Mesenchymal stem cell (in vitro differentiated cells and primary cell): ENCODE results near the gene RUNX1.

Source experiments
- DNase-seq: peaks from one replicate; pipeline ENCODE4 v3.0.0-alpha.2; 2013
- H2AFZ ChIP-seq: one replicate; pipeline ENCODE4 v1.6.1; 2013; ENCODE audit warnings: low read depth, mild to moderate bottlenecking, control low read depth, inconsistent platforms, low read length, moderate library complexity
- H2AK5ac ChIP-seq: 2 replicates; pipeline ENCODE4 v1.6.1; 2013; ENCODE audit warnings: low read length, moderate library complexity, mild to moderate bottlenecking, inconsistent platforms; ENCODE audit not compliant: severe bottlenecking
- H2BK120ac ChIP-seq: one replicate; pipeline ENCODE4 v1.6.1; 2013; ENCODE audit warnings: low read depth, mild to moderate bottlenecking, inconsistent platforms, low read length, moderate library complexity
- H2BK12ac ChIP-seq, 2 experiments: one replicate each; pipeline ENCODE4 v1.6.1; 2013; ENCODE audit warnings: inconsistent platforms in 2 of 2, low read length in 2 of 2, mild to moderate bottlenecking in 2 of 2, moderate library complexity in 2 of 2, control low read depth in 1 of 2
- H2BK15ac ChIP-seq: one replicate; pipeline ENCODE4 v1.6.1; 2013; ENCODE audit warnings: mild to moderate bottlenecking, low read depth, inconsistent platforms; ENCODE audit not compliant: poor library complexity, severe bottlenecking
- H2BK5ac ChIP-seq: 2 replicates; pipeline ENCODE4 v1.6.1; 2013; ENCODE audit warnings: low read depth, mild to moderate bottlenecking, low read length, control low read depth, inconsistent platforms; ENCODE audit not compliant: poor library complexity, severe bottlenecking
- H3K14ac ChIP-seq, 2 experiments: one replicate each; pipeline ENCODE4 v1.6.1; 2013; ENCODE audit warnings: inconsistent platforms in 2 of 2, low read length in 2 of 2, control low read depth in 1 of 2, mild to moderate bottlenecking in 1 of 2, moderate library complexity in 1 of 2
- H3K18ac ChIP-seq, 2 experiments: one replicate each; pipeline ENCODE4 v1.6.1; 2013; ENCODE audit warnings: inconsistent platforms in 2 of 2, low read length in 2 of 2, control low read depth in 1 of 2, low read depth in 1 of 2, mild to moderate bottlenecking in 1 of 2
- H3K23ac ChIP-seq, 2 experiments: one replicate each; pipeline ENCODE4 v1.6.1; 2013; ENCODE audit warnings: inconsistent platforms in 2 of 2, low read length in 2 of 2, mild to moderate bottlenecking in 2 of 2, moderate library complexity in 2 of 2, control low read depth in 1 of 2
- H3K27ac ChIP-seq: 2 replicates; pipeline ENCODE4 v1.5.1; 2013; ENCODE audit warnings: mild to moderate bottlenecking, moderate library complexity, low read length, control low read depth, inconsistent platforms; ENCODE audit not compliant: poor library complexity, severe bottlenecking
- H3K27me3 ChIP-seq, 2 experiments: 2 replicates each; pipeline versions ENCODE4 v1.6.1 to v1.7.0; 2013; ENCODE audit warnings: low read length in 2 of 2, mild to moderate bottlenecking in 2 of 2, moderate library complexity in 2 of 2, control low read depth in 1 of 2, inconsistent platforms in 1 of 2; ENCODE audit not compliant: control insufficient read depth in 1 of 2, insufficient read depth in 1 of 2
- H3K36me3 ChIP-seq, 2 experiments: 2 replicates each; pipeline versions ENCODE4 v1.6.1 to v1.7.0; 2013; ENCODE audit warnings: low read length in 2 of 2, control low read depth in 1 of 2, inconsistent platforms in 1 of 2, low read depth in 1 of 2, mild to moderate bottlenecking in 1 of 2; ENCODE audit not compliant: insufficient read depth in 2 of 2, control insufficient read depth in 1 of 2
- H3K4ac ChIP-seq, 2 experiments: one replicate each; pipeline ENCODE4 v1.6.1; 2013; ENCODE audit warnings: inconsistent platforms in 2 of 2, low read length in 2 of 2, mild to moderate bottlenecking in 2 of 2, moderate library complexity in 2 of 2, control low read depth in 1 of 2, low read depth in 1 of 2
- H3K4me1 ChIP-seq: 2 replicates; pipeline ENCODE4 v1.6.1; 2013; ENCODE audit warnings: low read depth, low read length, control low read depth; ENCODE audit not compliant: control insufficient read depth, insufficient read depth
- H3K4me2 ChIP-seq: 2 replicates; pipeline ENCODE4 v1.6.1; 2013; ENCODE audit warnings: low read length, mild to moderate bottlenecking, inconsistent platforms; ENCODE audit not compliant: poor library complexity, severe bottlenecking
- H3K4me3 ChIP-seq, 2 experiments: 2 replicates each; pipeline versions ENCODE4 v1.5.1 to v1.7.0; 2013; ENCODE audit warnings: low read length in 2 of 2, mild to moderate bottlenecking in 2 of 2, control low read depth in 1 of 2, low read depth in 1 of 2; ENCODE audit not compliant: insufficient read depth in 1 of 2
- H3K79me1 ChIP-seq: replicated peaks from 2 replicates; pipeline ENCODE4 v1.6.1; 2013; ENCODE audit warnings: mild to moderate bottlenecking, control low read depth, low read length, inconsistent platforms; ENCODE audit not compliant: poor library complexity, severe bottlenecking
- H3K9ac ChIP-seq: 2 replicates; pipeline ENCODE4 v1.7.0; 2013; ENCODE audit warnings: mild to moderate bottlenecking, low read length, moderate library complexity
- H3K9me3 ChIP-seq: 2 replicates; pipeline ENCODE4 v1.7.0; 2013; ENCODE audit warnings: mild to moderate bottlenecking, low read length; ENCODE audit not compliant: control insufficient read depth
- H4K8ac ChIP-seq: one replicate; pipeline ENCODE4 v1.6.1; 2013; ENCODE audit warnings: inconsistent platforms, mild to moderate bottlenecking, low read length, moderate library complexity
- H4K91ac ChIP-seq: one replicate; pipeline ENCODE4 v1.6.1; 2013; ENCODE audit warnings: mild to moderate bottlenecking, low read length, inconsistent platforms
- WGBS: methylation state at CpG from one replicate; pipeline ENCODE4 v1.1.7; 2013; ENCODE audit warnings: mixed read lengths; 5-methylcytosine and 5-hydroxymethylcytosine counted together

Gene RUNX1

DNA sequence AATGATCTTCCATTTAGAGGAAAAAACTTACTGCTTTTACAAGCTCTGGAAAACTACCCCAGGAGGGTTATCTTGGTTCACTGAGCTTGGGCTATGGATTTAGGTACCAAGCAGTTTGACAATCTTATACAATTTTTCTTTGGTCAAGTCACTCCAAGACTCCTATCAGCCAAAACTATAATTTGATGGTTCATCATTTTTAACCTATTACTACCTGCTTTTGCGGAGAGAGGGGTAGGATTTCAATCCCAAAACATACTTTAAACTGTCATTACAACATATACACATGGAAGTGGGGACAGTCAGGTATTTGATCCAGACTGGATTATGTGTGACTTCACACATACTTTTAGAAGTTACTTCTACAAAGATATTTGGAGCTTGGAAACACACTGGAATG lies 71.8 kb downstream of the RUNX1 start:
- Histone ChIP-seq H4K91ac (no peak overlapping the region), H2BK120ac (no peak overlapping the region), H4K8ac (no peak overlapping the region), H2AFZ (no peak overlapping the region), H3K36me3 (no peaks in the 10 kb centered on the region), H3K79me1 (peaks cover 5% of the 10 kb centered on the region), H3K23ac (no peak overlapping the region), H2BK5ac (no peak overlapping the region), H2BK15ac (no peak overlapping the region), H3K4me3 (no peak overlapping the region), H3K4me2 (no peak overlapping the region), H3K4me1 (no peaks in the 10 kb centered on the region), H3K4ac (no peak overlapping the region), H3K14ac (no peak overlapping the region), H3K9ac (no peak overlapping the region), H2BK12ac (no peak overlapping the region), H3K27ac (no peak overlapping the region), H3K9me3 (no peaks in the 10 kb centered on the region), H2AK5ac (no peak overlapping the region), H3K27me3 (no peaks in the 10 kb centered on the region), H3K18ac (no peak overlapping the region)
- no CpG with 5 or more reads among the region's 1 CpG for WGBS
- no peak for DNase-seq

DNA sequence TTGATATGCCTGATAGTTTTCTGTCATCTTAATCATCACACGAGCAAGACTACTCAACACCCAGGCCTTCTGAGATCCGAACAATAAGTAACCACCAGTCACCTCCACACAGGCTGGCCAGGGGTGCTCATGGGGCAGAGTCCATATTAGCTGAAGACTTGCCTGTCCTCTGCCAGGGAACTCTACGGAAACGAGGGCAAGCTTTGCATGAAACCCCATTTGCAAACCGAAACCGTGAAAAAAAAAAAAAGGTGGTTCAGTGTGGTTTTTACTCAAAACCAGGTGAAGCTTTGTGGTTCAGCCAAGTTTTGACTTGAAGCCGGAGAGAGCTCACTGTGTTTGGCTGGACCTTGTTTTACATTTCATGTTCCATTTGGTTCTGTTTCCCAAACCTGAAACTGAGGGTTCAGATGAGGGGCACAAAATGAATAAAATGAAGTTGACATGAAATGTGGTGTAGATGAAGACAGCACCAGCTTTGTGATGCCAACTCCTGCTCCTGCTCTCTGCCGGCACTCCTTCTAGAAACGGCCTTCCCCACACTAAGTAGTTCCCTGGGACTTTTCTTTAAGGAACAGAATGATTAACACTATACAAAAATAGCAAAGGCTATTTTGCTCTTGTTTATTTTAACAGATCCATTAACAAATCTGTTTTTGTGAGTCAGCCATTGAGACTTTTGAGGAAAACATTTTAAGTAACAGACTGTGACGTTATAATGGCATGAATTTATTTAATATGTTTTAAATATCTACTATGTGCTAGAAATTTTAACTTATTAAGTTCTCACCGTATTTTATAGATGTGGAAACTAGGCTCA lies 74.7 kb downstream of the RUNX1 start:
- Histone ChIP-seq H3K23ac (no peak overlapping the region), H2BK120ac (no peak overlapping the region)
- DNase-seq = peak; percentile 75

DNA sequence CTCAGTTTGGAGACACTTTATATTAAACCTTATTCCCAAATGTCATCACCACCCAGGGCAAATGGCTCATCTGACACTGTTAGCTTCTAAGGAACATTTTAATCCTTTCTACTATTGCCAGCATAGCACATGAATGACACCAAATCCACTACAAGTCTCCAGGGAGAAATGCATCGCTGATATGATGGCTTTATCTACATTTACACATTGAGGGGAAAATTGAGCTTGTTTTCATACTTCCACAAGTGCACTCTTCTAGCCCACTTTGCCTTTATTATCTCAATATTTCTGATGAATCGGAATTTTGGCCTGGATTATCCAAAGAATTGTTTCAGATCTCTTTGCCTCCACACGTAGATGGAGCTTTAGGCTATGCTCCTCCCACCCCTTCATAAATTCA lies 75.4 kb downstream of the RUNX1 start:
- no peaks in the 10 kb centered on the region for H3K36me3 ChIP-seq
- H4K8ac ChIP-seq = no peak overlapping the region
- H2AFZ ChIP-seq = no peak overlapping the region
- no peak overlapping the region for H3K9ac ChIP-seq
- no peak overlapping the region for H4K91ac ChIP-seq
- H3K27ac ChIP-seq = no peak overlapping the region
- no peak overlapping the region for H3K14ac ChIP-seq
- peaks cover 2% of the 10 kb centered on the region for H3K79me1 ChIP-seq
- no peak overlapping the region for H2BK12ac ChIP-seq
- 96% methylated on average over 3 of the region's 3 CpGs for WGBS
- no peak overlapping the region for H2BK120ac ChIP-seq
- H2BK15ac ChIP-seq = no peak overlapping the region
- H3K18ac ChIP-seq = no peak overlapping the region
- H3K4ac ChIP-seq = peak overlapping the region in 1 of 2 experiments; percentile 24
- no peak overlapping the region for H3K23ac ChIP-seq
- no peaks in the 10 kb centered on the region for H3K4me1 ChIP-seq
- H3K4me2 ChIP-seq = no peak overlapping the region
- DNase-seq = no peak
- H2AK5ac ChIP-seq = no peak overlapping the region
- H2BK5ac ChIP-seq = no peak overlapping the region
- H3K27me3 ChIP-seq = no peaks in the 10 kb centered on the region
- H3K4me3 ChIP-seq = no peak overlapping the region
- H3K9me3 ChIP-seq = no peaks in the 10 kb centered on the region

More for the DNA sequence above, 74.7 kb downstream of the RUNX1 start:
- Histone ChIP-seq H3K4ac (peak overlapping the region in 1 of 2 experiments; percentile 93), H2BK12ac (peak overlapping the region in 1 of 2 experiments; percentile 83), H3K4me3 (no peak overlapping the region), H2AK5ac (no peak overlapping the region), H3K27ac (no peak overlapping the region), H3K9me3 (no peaks in the 10 kb centered on the region), H4K8ac (no peak overlapping the region), H3K14ac (no peak overlapping the region), H2BK15ac (no peak overlapping the region), H4K91ac (peak overlapping the region; percentile 27), H2AFZ (no peak overlapping the region), H3K4me2 (no peak overlapping the region), H3K27me3 (no peaks in the 10 kb centered on the region), H3K18ac (peak overlapping the region; percentile 70 to 86), H3K9ac (no peak overlapping the region), H3K4me1 (no peaks in the 10 kb centered on the region), H3K79me1 (peaks cover 2% of the 10 kb centered on the region), H3K36me3 (no peaks in the 10 kb centered on the region), H2BK5ac (no peak overlapping the region)
- WGBS = 91% methylated on average over 8 of the region's 11 CpGs

DNA sequence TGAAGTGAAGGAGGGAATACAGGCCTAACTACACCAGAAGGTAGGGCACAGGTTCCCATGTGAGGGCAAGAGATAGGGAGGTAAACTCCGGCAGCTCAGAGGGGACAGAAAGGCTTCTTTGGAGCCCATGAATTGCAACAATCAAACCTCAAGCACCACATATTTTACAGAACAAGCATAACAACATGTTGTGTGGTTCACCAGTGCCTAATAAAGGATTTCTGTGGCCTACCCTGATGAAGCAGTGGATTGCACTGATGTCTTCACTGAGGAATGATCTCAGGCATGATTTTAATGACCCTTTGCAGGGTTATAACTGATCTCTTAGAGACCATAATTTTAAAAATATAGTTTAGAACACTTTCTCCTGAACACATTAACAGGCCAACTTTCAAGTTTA lies 77.4 kb downstream of the RUNX1 start:
- H3K27ac ChIP-seq = no peak overlapping the region
- no peaks in the 10 kb centered on the region for H3K36me3 ChIP-seq
- H3K4ac ChIP-seq = no peak overlapping the region
- peaks cover 1% of the 10 kb centered on the region for H3K4me1 ChIP-seq
- H2AFZ ChIP-seq = no peak overlapping the region
- H3K18ac ChIP-seq = no peak overlapping the region
- no CpG with 5 or more reads among the region's 1 CpG for WGBS
- peak overlapping the region; percentile 75 to 89 for H2BK12ac ChIP-seq
- H2BK5ac ChIP-seq = no peak overlapping the region
- H4K91ac ChIP-seq = no peak overlapping the region
- no peaks in the 10 kb centered on the region for H3K9me3 ChIP-seq
- no peak for DNase-seq
- H3K14ac ChIP-seq = peak overlapping the region in 1 of 2 experiments; percentile 9
- H3K23ac ChIP-seq = no peak overlapping the region
- H4K8ac ChIP-seq = no peak overlapping the region
- H3K79me1 ChIP-seq = peaks cover 2% of the 10 kb centered on the region
- no peak overlapping the region for H2AK5ac ChIP-seq
- no peak overlapping the region for H3K9ac ChIP-seq
- no peak overlapping the region for H3K4me2 ChIP-seq
- no peak overlapping the region for H2BK15ac ChIP-seq
- H2BK120ac ChIP-seq = no peak overlapping the region
- no peak overlapping the region for H3K4me3 ChIP-seq
- H3K27me3 ChIP-seq = no peaks in the 10 kb centered on the region
